Measurements from ENCODE around the gene POLR1C.
"Not testable (repeated sequence)": the region's sequence is repeated elsewhere in the genome, so short reads cannot be mapped to it uniquely, and the experiment has no call there.

Gene POLR1C

DNA sequence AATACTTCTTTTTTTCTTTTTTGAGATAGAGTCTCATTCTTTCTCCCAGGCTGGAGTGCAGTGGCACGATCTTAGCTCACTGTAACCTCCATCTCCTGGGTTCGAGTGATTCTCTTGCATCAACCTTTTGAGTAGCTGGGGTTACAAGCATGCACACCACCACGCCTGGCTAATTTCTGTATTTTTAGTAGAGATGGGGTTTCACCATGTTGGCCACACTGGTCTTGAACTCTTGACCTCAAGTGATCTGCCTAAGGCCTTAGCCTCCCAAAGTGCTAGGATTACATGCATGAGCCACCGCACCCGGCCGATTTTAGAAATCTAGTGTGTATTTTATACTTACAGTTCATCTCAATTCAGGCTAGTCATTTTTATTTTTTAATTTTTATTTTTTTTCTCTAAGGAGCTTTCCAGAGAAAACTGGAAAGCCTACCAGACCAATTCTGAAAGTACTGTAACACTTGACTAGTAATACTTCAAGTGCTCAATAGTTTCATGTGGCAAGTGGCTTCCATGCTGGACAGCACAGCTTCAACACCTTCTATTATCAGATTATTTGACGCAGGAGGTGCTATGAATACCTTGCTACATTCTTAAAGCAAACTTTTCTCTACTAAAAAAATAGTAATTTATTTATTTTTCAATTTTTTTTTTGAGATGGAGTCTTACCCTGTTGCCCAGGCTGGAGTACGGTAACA is 25.0 kb downstream of the POLR1C start:
- TF ChIP-seq, protein P1, sequence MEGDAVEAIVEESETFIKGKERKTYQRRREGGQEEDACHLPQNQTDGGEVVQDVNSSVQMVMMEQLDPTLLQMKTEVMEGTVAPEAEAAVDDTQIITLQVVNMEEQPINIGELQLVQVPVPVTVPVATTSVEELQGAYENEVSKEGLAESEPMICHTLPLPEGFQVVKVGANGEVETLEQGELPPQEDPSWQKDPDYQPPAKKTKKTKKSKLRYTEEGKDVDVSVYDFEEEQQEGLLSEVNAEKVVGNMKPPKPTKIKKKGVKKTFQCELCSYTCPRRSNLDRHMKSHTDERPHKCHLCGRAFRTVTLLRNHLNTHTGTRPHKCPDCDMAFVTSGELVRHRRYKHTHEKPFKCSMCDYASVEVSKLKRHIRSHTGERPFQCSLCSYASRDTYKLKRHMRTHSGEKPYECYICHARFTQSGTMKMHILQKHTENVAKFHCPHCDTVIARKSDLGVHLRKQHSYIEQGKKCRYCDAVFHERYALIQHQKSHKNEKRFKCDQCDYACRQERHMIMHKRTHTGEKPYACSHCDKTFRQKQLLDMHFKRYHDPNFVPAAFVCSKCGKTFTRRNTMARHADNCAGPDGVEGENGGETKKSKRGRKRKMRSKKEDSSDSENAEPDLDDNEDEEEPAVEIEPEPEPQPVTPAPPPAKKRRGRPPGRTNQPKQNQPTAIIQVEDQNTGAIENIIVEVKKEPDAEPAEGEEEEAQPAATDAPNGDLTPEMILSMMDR (IDR thresholded peaks at IDR 0.05; ENCODE audit: control insufficient read depth, extremely low read depth, insufficient read depth), result no peak

DNA sequence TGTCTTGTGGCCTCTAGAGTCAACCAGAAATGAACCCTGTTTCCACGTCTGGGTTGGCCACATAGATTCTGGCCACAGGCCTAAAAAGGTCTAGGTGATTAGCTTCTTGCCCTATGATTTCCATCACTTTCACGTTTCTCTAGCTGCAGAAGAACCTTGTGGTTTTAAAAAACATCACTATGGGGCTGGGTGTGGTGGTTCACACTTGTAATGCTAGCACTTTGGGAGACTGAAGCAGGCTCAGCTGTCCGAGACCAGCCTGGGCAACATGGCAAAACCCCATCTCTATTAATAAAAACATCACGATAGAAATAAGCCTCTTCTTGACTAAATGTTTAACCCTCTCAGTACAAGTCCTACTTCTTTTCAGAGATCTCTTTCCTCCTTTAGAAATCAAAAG is 27.6 kb downstream of the POLR1C start:
- TF ChIP-seq, protein P1 (IDR thresholded peaks at IDR 0.05; ENCODE audit: control insufficient read depth, extremely low read depth, insufficient read depth), result no peak
- no peak for DNase-seq (ENCODE audit: low read depth)

More for the DNA sequence above, 25.0 kb downstream of the POLR1C start:
- no peak for DNase-seq (ENCODE audit: low read depth)
- no peak overlapping the region for H3K4me3 ChIP-seq (ENCODE audit: low read depth, low read length)

DNA sequence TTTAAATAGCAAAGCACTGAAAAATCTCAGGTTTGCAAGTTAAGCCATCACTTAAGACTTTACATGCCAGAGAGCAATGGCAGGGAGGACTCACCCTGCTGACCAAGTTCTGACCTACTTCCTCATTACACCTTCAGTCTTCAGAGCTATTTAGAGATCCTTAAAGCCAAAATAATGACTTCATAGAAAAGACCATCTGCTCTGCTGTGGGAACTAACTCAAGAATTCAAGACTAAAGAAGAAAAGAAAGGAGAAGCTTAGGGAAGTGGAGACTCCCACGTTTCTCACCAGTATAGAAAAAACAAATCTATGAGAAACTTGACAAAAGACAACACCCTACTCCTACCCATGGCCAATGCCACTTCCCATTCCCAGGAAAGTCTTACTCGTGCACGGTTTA is 30.3 kb downstream of the POLR1C start:
- H3K4me3 ChIP-seq (ENCODE audit: low read depth, low read length), result no peak overlapping the region
- DNase-seq (ENCODE audit: low read depth), result no peak
- TF ChIP-seq, protein P1 (IDR thresholded peaks at IDR 0.05; ENCODE audit: control insufficient read depth, extremely low read depth, insufficient read depth), result no peak

More for the DNA sequence above, 27.6 kb downstream of the POLR1C start:
- H3K4me3 ChIP-seq (ENCODE audit: low read depth, low read length), result no peak overlapping the region

DNA sequence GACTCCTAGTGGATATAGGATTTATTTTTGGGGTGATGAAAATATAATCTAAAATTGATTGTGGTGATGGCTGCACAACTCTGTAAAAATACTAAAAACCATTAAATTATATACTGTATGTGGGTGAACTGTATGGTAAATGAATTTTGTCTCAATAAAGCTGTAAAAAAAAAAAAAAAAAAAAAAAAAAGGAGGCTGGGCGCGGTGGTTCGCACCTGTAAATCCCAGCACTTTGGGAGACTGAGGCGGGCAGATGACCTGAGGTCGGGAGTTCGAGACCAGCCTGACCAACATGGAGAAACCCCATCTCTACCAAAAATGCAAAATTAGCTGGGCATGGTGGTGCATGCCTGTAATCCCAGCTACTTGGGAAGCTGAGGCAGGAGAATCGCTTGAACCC is 40.7 kb downstream of the POLR1C start:
- not testable (repeated sequence) for DNase-seq (ENCODE audit: low read depth)

DNA sequence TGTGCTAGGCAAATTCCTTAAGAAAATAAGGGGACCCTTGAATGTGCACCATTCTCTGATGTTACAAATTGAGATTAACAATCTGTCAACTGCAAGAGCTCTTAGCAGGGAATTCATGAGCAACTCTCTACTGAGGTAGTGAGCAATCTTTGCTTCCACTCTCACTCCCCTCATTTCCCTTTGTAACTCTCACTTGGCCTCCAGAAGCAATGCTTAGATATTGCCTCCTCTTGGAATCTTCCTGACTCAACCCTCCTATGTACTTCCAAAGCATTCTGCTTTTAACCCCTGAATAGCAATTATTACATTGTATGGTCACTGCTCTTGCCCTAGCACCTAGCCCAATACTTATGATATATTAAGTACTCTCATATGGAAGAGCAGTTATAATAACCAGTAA is 42.4 kb downstream of the POLR1C start:
- DNase-seq (ENCODE audit: low read depth), result no peak
- TF ChIP-seq, protein P1 (IDR thresholded peaks at IDR 0.05; ENCODE audit: control insufficient read depth, extremely low read depth, insufficient read depth), result no peak
- H3K4me3 ChIP-seq (ENCODE audit: low read depth, low read length), result no peak overlapping the region

More for the DNA sequence above, 40.7 kb downstream of the POLR1C start:
- not testable (repeated sequence) for H3K4me3 ChIP-seq (ENCODE audit: low read depth, low read length)

DNA sequence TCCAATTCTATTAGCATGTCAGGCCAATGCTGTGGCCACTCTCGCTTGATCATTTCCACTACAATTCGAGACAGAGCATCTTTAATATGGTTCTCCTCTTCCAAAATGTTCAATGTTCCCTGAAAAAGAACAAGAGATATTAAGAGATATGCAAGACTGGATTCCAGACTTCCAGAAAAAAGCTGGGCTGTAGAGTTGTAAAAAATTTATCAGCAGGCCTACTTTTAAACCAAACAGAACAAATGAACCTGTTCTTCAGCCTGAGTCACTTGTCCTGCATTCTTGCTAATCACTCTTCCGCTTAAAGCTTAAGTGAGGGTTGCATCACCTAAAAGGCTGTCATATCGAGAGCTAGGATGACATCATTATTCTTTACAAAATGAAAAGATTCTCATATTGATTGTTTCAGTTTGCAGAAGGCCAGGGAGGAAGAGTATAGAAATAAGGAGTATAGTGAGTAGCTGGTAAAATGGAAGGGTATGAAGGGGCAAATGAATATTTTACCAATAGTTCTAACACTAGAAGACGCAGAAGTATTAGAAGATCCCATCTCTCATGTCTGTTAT is 54.1 kb downstream of the POLR1C start:
- no peak overlapping the region for H3K4me3 ChIP-seq (ENCODE audit: low read depth, low read length)
- TF ChIP-seq, protein P1 (IDR thresholded peaks at IDR 0.05; ENCODE audit: control insufficient read depth, extremely low read depth, insufficient read depth), result no peak
- peak; percentile 76 for DNase-seq (ENCODE audit: low read depth)

Data from LNCaP clone FGC (cell line).